H9 (cell line): ENCODE data around the gene NSMF. TPM values are rescaled to one million over a fixed set of nuclear protein-coding genes. Genes with fewer than 3 reads are reported as not detected.

Experiments used
- DNase-seq: peaks from one replicate; pipeline ENCODE4 v3.0.0-alpha.2; 2017
- H2AFZ ChIP-seq: one replicate; pipeline ENCODE4 v1.6.1; 2013; ENCODE audit warnings: mild to moderate bottlenecking, low read length, control low read depth, moderate library complexity
- H2AK5ac ChIP-seq: 2 replicates; pipeline ENCODE4 v1.6.1; 2013; ENCODE audit warnings: low read length, control low read depth, mixed read lengths; ENCODE audit not compliant: insufficient read length
- H2BK120ac ChIP-seq: one replicate; pipeline ENCODE4 v1.6.1; 2013; ENCODE audit warnings: low read depth, mild to moderate bottlenecking, low read length, control low read depth, inconsistent platforms; ENCODE audit not compliant: poor library complexity, severe bottlenecking
- H2BK12ac ChIP-seq: 2 replicates; pipeline ENCODE4 v1.6.1; 2013; ENCODE audit warnings: low read length, control low read depth, mixed read lengths, low read depth; ENCODE audit not compliant: insufficient read length
- H2BK15ac ChIP-seq: 2 replicates; pipeline ENCODE4 v1.6.1; 2013; ENCODE audit warnings: low read depth, low read length, control low read depth
- H2BK20ac ChIP-seq: one replicate; pipeline ENCODE4 v1.6.1; 2013; ENCODE audit warnings: low read depth, mild to moderate bottlenecking, low read length, control low read depth, inconsistent platforms; ENCODE audit not compliant: poor library complexity, severe bottlenecking
- H2BK5ac ChIP-seq: 2 replicates; pipeline ENCODE4 v1.6.1; 2013; ENCODE audit warnings: low read length, control low read depth, mixed read lengths; ENCODE audit not compliant: insufficient read length
- H3K14ac ChIP-seq: 2 replicates; pipeline ENCODE4 v1.6.1; 2013; ENCODE audit warnings: low read length, control low read depth; ENCODE audit not compliant: insufficient read depth
- H3K18ac ChIP-seq: 2 replicates; pipeline ENCODE4 v1.6.1; 2013; ENCODE audit warnings: low read depth, mild to moderate bottlenecking, mixed read lengths, low read length, control low read depth; ENCODE audit not compliant: insufficient read length
- H3K23ac ChIP-seq: 2 replicates; pipeline ENCODE4 v1.6.1; 2013; ENCODE audit warnings: low read length, control low read depth, mixed read lengths, low read depth; ENCODE audit not compliant: insufficient read length
- H3K23me2 ChIP-seq: 2 replicates; pipeline ENCODE4 v1.6.1; 2013; ENCODE audit warnings: low read depth, mild to moderate bottlenecking, mixed read lengths, low read length, control low read depth; ENCODE audit not compliant: insufficient read length, poor library complexity, severe bottlenecking
- H3K27ac ChIP-seq: 2 replicates; pipeline ENCODE4 v1.5.1; 2013; ENCODE audit warnings: low read length, control low read depth, mixed read lengths, low read depth; ENCODE audit not compliant: insufficient read length
- H3K27me3 ChIP-seq: 2 replicates; pipeline ENCODE4 v1.6.1; 2013; ENCODE audit warnings: low read length, control low read depth, inconsistent platforms; ENCODE audit not compliant: insufficient read depth
- H3K4ac ChIP-seq: 2 replicates; pipeline ENCODE4 v1.6.1; 2013; ENCODE audit warnings: low read depth, mild to moderate bottlenecking, control low read depth, inconsistent platforms, low read length, moderate library complexity
- H3K4me1 ChIP-seq: 2 replicates; pipeline ENCODE4 v1.6.1; 2013; ENCODE audit warnings: low read length, control low read depth, inconsistent platforms; ENCODE audit not compliant: insufficient read depth
- H3K4me2 ChIP-seq: 2 replicates; pipeline ENCODE4 v1.6.1; 2013; ENCODE audit warnings: low read length, control low read depth, mixed read lengths; ENCODE audit not compliant: insufficient read length, insufficient read depth
- H3K56ac ChIP-seq: 2 replicates; pipeline ENCODE4 v1.6.1; 2013; ENCODE audit warnings: low read depth, mild to moderate bottlenecking, mixed read lengths, low read length, control low read depth; ENCODE audit not compliant: insufficient read length
- H3K79me1 ChIP-seq: 2 replicates; pipeline ENCODE4 v1.6.1; 2013; ENCODE audit warnings: low read depth, mild to moderate bottlenecking, moderate library complexity, low read length, control low read depth, inconsistent platforms; ENCODE audit not compliant: insufficient read depth, poor library complexity, severe bottlenecking
- H3K79me2 ChIP-seq: 2 replicates; pipeline ENCODE4 v1.6.1; 2013; ENCODE audit warnings: low read length, control low read depth, inconsistent platforms; ENCODE audit not compliant: insufficient read depth
- H3K9ac ChIP-seq: 2 replicates; pipeline ENCODE4 v1.6.1; 2013; ENCODE audit warnings: low read length, control low read depth, mixed read lengths; ENCODE audit not compliant: insufficient read length; ENCODE audit errors: extremely low read depth
- H3K9me3 ChIP-seq: one replicate; pipeline ENCODE4 v1.6.1; 2013; ENCODE audit warnings: low read depth, low read length, inconsistent platforms; ENCODE audit not compliant: control insufficient read depth
- H3T11ph ChIP-seq: one replicate; pipeline ENCODE4 v1.6.1; 2013; ENCODE audit warnings: mild to moderate bottlenecking, low read length, control low read depth, inconsistent platforms
- H4K20me1 ChIP-seq: one replicate; pipeline ENCODE4 v1.6.1; 2013; ENCODE audit not compliant: control insufficient read depth, insufficient read length, insufficient read depth
- H4K5ac ChIP-seq: 2 replicates; pipeline ENCODE4 v1.6.1; 2013; ENCODE audit warnings: low read depth, mild to moderate bottlenecking, mixed read lengths, low read length, control low read depth; ENCODE audit not compliant: insufficient read length
- H4K8ac ChIP-seq: replicated peaks from 2 replicates; pipeline ENCODE4 v1.6.1; 2013; ENCODE audit warnings: low read length, control low read depth, mixed read lengths, low read depth; ENCODE audit not compliant: insufficient read length
- H4K91ac ChIP-seq: 2 replicates; pipeline ENCODE4 v1.6.1; 2013; ENCODE audit warnings: low read depth, mild to moderate bottlenecking, moderate library complexity, mixed read lengths, low read length, control low read depth; ENCODE audit not compliant: insufficient read length
- H3K27ac Mint-ChIP-seq, 3 experiments: 2 replicates in 2 of 3; 3 replicates in 1 of 3; pipeline ENCODE4 v1.8.0; 2020 to 2021; ENCODE audit warnings: mixed read lengths in 3 of 3, mild to moderate bottlenecking in 1 of 3, moderate library complexity in 1 of 3
- H3K27me3 Mint-ChIP-seq: 2 replicates; pipeline ENCODE4 v1.8.0; 2021; ENCODE audit warnings: low read depth, mild to moderate bottlenecking, moderate library complexity, mixed read lengths
- H3K36me3 Mint-ChIP-seq, 3 experiments: 2 replicates in 2 of 3; 3 replicates in 1 of 3; pipeline ENCODE4 v1.8.0; 2020 to 2021; ENCODE audit warnings: low read depth in 3 of 3, mixed read lengths in 3 of 3; ENCODE audit not compliant: insufficient read depth in 1 of 3
- H3K4me1 Mint-ChIP-seq, 2 experiments: 2 replicates each; pipeline ENCODE4 v1.8.0; 2020; ENCODE audit warnings: mixed read lengths in 2 of 2
- H3K4me3 Mint-ChIP-seq, 2 experiments: 2 replicates in 1 of 2; 3 replicates in 1 of 2; pipeline ENCODE4 v1.8.0; 2020 to 2021; ENCODE audit warnings: mild to moderate bottlenecking in 2 of 2, mixed read lengths in 2 of 2, moderate library complexity in 1 of 2
- H3K9me3 Mint-ChIP-seq, 2 experiments: 2 replicates in 1 of 2; 3 replicates in 1 of 2; pipeline ENCODE4 v1.8.0; 2020; ENCODE audit warnings: mild to moderate bottlenecking in 2 of 2, mixed read lengths in 2 of 2, moderate library complexity in 1 of 2
- CTCF ChIP-seq: fragments of 200-600 bp; sonication (generic); conservative IDR thresholded peaks from 3 replicates; pipeline ENCODE4 v1.8.0; 2021; ENCODE audit warnings: antibody characterized with exemption, mild to moderate bottlenecking
- WGBS: extraction: QIAGEN DNeasy Blood & Tissue Kit; methylation state at CpG from one replicate; pipeline ENCODE4 v1.1.7; 2013; ENCODE audit warnings: missing lambda C conversion rate, low lambda C conversion rate, mixed read lengths; ENCODE audit not compliant: insufficient read length; ENCODE audit errors: extremely low coverage; 5-methylcytosine and 5-hydroxymethylcytosine counted together
- total RNA-seq: library from RNA; stranded (reverse); gene quantifications from 2 replicates; pipeline ENCODE4 v1.2.1, GENCODE V29; 2021

The NSMF gene
- total RNA-seq, 1 experiment from 2014 or later: 46.3 TPM

- WGBS: no CpG with 5 or more reads among the region's 15 CpGs
- H3K36me3 Mint-ChIP-seq: no peaks in the 10 kb centered on the region
- H3K23me2 ChIP-seq: no peaks in the 10 kb centered on the region
These were observed 27.0 kb upstream of the NSMF start for GRCh38 chr9:137486141-137486490.

More at GRCh38 chr9:137486141-137486490, 27.0 kb upstream of the NSMF start:
- Histone ChIP-seq H3T11ph (no peak overlapping the region), H3K9me3 (no peaks in the 10 kb centered on the region), H4K20me1 (no peaks in the 10 kb centered on the region), H3K4ac (no peak overlapping the region), H3K56ac (no peak overlapping the region), H3K79me2 (no peaks in the 10 kb centered on the region), H3K9ac (no peak overlapping the region), H2AFZ (no peak overlapping the region), H2AK5ac (no peak overlapping the region), H2BK20ac (no peak overlapping the region), H4K5ac (no peak overlapping the region), H3K14ac (no peak overlapping the region), H3K4me2 (no peak overlapping the region), H3K27ac (no peak overlapping the region), H2BK15ac (no peak overlapping the region), H4K8ac (no peak overlapping the region), H3K23ac (no peak overlapping the region), H3K79me1 (no peaks in the 10 kb centered on the region), H4K91ac (no peak overlapping the region), H2BK120ac (no peak overlapping the region), H3K27me3 (no peaks in the 10 kb centered on the region), H2BK5ac (no peak overlapping the region), H3K18ac (no peak overlapping the region), H2BK12ac (no peak overlapping the region), H3K4me1 (no peaks in the 10 kb centered on the region)
- Mint-ChIP-seq H3K9me3 (no peaks in the 10 kb centered on the region), H3K4me3 (no peak overlapping the region), H3K27me3 (peaks cover 1% of the 10 kb centered on the region), H3K27ac (no peak overlapping the region), H3K4me1 (no peaks in the 10 kb centered on the region)
- no peak for TF ChIP-seq CTCF
- DNase-seq: no peak
